A549 treated with RU486 at 1 μM for 4 hours (cell line): ENCODE measurements around the gene DHRS4. TPM values are rescaled to one million over a fixed set of nuclear protein-coding genes. Genes with fewer than 3 reads are reported as not detected.

Experiments
- total RNA-seq: library from RNA; stranded (reverse); fragments of 200-300 nt; extraction: Qiagen RNA extraction; gene quantifications from 5 replicates; pipeline ENCODE4 v1.2.3, GENCODE V29; 2022; ENCODE audit warnings: low read depth

Gene DHRS4
- 42.2 to 47.9 TPM (median 46.2 TPM) in 5 replicates for total RNA-seq

DNA sequence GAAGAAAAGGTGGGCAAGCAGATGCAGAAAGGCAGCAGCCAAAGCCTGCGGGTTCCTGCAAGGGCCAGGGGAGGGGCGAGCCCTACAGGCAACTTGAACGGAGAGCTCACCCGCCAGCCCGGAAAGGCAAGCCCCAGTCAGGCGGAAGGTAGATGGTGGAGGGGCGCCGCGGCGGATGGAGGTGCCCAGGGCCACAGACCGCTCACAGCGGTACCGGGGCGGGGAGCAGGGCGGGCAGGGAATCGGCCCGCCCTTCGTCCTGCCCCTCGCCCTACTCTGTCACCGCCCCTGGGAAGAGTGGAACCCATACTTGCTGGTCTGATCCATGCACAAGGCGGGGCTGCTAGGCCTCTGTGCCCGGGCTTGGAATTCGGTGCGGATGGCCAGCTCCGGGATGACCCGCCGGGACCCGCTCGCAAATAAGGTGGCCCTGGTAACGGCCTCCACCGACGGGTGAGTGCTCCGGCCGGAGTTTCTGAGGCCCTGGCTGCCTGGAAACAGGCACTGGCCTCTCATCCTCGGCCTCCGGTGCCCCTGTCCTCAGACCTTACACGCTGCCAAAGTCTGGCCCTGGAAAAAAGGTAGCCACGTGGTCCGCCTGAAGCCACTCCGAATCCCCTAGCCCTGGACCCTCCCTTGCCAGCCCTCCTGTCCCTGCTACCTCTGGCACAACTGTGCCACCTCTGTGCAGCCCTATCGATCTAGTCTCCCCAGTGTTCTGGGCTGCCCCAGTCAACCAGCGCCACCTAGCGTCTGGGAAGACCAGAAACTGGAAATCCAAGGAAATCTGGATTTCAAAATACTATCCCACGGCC lies at the start of gene DHRS4:
Gene DHRS4 (plus strand): TSS at position 307 of the 815 bp plus-strand sequence. CDS start 19 bp downstream, at position 326.

DNA sequence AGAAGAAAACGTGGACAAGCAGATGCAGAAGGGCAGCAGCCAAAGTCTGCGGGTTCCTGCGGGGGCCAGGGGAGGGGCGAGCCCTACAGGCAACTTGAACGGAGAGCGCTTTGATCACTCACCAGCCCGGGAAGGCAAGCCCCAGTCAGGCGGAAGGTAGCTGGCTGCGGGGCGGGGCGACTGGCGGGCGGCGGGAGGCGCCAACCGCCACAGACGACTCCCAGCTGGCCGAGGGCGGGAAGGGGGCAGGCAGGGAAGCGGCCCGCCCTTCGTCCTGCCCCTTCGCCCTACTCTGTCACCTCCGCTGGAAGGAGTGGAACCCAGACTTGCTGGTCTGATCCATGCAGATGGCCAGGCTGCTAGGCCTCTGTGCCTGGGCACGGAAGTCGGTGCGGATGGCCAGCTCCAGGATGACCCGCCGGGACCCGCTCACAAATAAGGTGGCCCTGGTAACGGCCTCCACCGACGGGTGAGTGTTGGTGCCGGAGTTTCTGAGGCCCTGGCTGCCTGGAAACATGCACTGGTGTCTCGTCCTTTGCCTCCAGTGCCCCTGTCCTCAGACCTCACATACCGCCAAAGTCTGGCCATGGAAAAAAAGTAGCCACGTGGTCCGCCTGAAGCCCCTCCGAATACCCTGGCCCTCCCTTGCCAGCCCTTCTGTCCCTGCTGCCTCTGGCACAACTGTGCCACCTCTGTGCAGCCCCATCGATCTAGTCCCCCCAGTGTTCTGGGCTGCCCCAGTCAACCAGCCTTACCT lies 35.2 kb downstream of the DHRS4 start, which contains the start of gene DHRS4L2:
Gene DHRS4L2 (plus strand): TSS at position 323 of the 757 bp plus-strand sequence. CDS start 19 bp downstream, at position 342.

Other genes with a start within 250 kb of the DHRS4 start
- 22.1 to 37.0 TPM (median 30.3 TPM) in 5 replicates for gene DHRS4L2, start 35.2 kb downstream of the DHRS4 start, total RNA-seq
- 0.34 to 0.95 TPM (median 0.49 TPM) in 5 replicates for gene CARMIL3, start 98.2 kb downstream of the DHRS4 start, total RNA-seq
- not detected in 5 replicates for gene CPNE6, start 117.8 kb downstream of the DHRS4 start, total RNA-seq
- 16.5 to 22.6 TPM (median 20.9 TPM) in 5 replicates for gene PCK2, start 140.5 kb downstream of the DHRS4 start, total RNA-seq
- gene DCAF11, start 161.0 kb downstream of the DHRS4 start, total RNA-seq: 19.5 to 23.6 TPM (median 20.5 TPM) in 5 replicates
- gene NRL, start 161.2 kb downstream of the DHRS4 start, total RNA-seq: 0.72 to 1.2 TPM (median 0.80 TPM) in 5 replicates
- gene FITM1, start 176.9 kb downstream of the DHRS4 start, total RNA-seq: 0.17 to 0.31 TPM in 2 of 5 replicates, not detected in the others
- gene PSME1, start 182.4 kb downstream of the DHRS4 start, total RNA-seq: 166 to 196 TPM (median 176 TPM) in 5 replicates
- 45.0 to 65.7 TPM (median 61.1 TPM) in 5 replicates for gene EMC9, start 187.8 kb downstream of the DHRS4 start, total RNA-seq
- gene PSME2, start 192.8 kb downstream of the DHRS4 start, total RNA-seq: 163 to 221 TPM (median 173 TPM) in 5 replicates
- gene RNF31, start 193.7 kb downstream of the DHRS4 start, total RNA-seq: 18.9 to 37.4 TPM (median 28.0 TPM) in 5 replicates
- gene IRF9, start 207.5 kb downstream of the DHRS4 start, total RNA-seq: 14.5 to 20.9 TPM (median 16.8 TPM) in 5 replicates
- 4.0 to 5.5 TPM (median 5.1 TPM) in 5 replicates for gene REC8, start 218.3 kb downstream of the DHRS4 start, total RNA-seq
- gene IPO4, start 235.0 kb downstream of the DHRS4 start, total RNA-seq: 79.3 to 90.2 TPM (median 86.3 TPM) in 5 replicates
- 63.2 to 70.0 TPM (median 67.6 TPM) in 5 replicates for gene TM9SF1, start 241.7 kb downstream of the DHRS4 start, total RNA-seq